Measurements from ENCODE around the gene USH2A. TPM values are rescaled to one million over a fixed set of nuclear protein-coding genes. Genes with fewer than 3 reads are reported as not detected.

USH2A gene
- total RNA-seq, 1 donor from 2014 or later = 0.02 TPM

DNA sequence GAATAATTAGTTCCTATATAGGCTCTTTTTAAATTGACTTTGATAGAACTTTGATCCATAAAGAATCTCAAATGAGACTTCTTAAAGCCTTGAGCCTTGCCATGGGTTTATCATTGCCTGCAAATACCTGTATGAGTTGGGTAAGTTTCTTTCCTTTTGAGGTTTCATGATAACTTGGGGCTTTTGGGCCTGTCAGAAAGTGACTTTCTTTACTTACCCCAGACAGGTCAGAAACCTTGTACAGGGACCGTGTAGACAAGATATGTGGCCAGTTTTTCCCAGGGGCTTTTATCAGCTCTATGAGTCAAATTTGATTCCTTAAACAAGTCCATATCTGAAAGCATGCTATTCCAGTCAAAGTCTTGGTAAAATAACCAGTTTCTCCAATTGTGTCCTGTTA lies 838.9 kb downstream of the USH2A start:
- no peaks in the 10 kb centered on the region for H3K9me3 ChIP-seq (ENCODE audit: insufficient read depth, low read depth, low read length)
- no peak overlapping the region for H2AFZ ChIP-seq (ENCODE audit: low read depth, low read length)
- DNase-seq (ENCODE audit: low read depth) (no peak), FAIRE-seq (no peak)
- H3K27me3 Mint-ChIP-seq (ENCODE audit: low read depth, unreplicated experiment) = no peaks in the 10 kb centered on the region
- no peak overlapping the region for H3K4me3 Mint-ChIP-seq (ENCODE audit: unreplicated experiment)
- no peak overlapping the region for H3K27ac ChIP-seq (ENCODE audit: low read depth, low read length)
- TF ChIP-seq EZH2 (IDR thresholded peaks at IDR 0.05; ENCODE audit: insufficient read depth, low read length) = no peak
- TF ChIP-seq, protein P1, sequence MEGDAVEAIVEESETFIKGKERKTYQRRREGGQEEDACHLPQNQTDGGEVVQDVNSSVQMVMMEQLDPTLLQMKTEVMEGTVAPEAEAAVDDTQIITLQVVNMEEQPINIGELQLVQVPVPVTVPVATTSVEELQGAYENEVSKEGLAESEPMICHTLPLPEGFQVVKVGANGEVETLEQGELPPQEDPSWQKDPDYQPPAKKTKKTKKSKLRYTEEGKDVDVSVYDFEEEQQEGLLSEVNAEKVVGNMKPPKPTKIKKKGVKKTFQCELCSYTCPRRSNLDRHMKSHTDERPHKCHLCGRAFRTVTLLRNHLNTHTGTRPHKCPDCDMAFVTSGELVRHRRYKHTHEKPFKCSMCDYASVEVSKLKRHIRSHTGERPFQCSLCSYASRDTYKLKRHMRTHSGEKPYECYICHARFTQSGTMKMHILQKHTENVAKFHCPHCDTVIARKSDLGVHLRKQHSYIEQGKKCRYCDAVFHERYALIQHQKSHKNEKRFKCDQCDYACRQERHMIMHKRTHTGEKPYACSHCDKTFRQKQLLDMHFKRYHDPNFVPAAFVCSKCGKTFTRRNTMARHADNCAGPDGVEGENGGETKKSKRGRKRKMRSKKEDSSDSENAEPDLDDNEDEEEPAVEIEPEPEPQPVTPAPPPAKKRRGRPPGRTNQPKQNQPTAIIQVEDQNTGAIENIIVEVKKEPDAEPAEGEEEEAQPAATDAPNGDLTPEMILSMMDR (IDR thresholded peaks at IDR 0.05; ENCODE audit: insufficient read depth, low read depth, low read length) = no peak
- H3K4me3 ChIP-seq (ENCODE audit: insufficient read depth, low read depth, low read length) = no peak overlapping the region
- no peaks in the 10 kb centered on the region for H3K79me2 ChIP-seq (ENCODE audit: insufficient read depth, low read length)
- H3K36me3 Mint-ChIP-seq (ENCODE audit: low read depth, unreplicated experiment) = peaks cover 8% of the 10 kb centered on the region
- H3K4me1 ChIP-seq (ENCODE audit: insufficient read depth, low read length) = no peaks in the 10 kb centered on the region
- H3K27ac Mint-ChIP-seq (ENCODE audit: unreplicated experiment) = no peak overlapping the region
- H3K36me3 ChIP-seq (ENCODE audit: insufficient read depth, low read length) = peaks cover 14% of the 10 kb centered on the region
- H3K4me1 Mint-ChIP-seq (ENCODE audit: low read depth, unreplicated experiment) = peaks cover 6% of the 10 kb centered on the region
- no peaks in the 10 kb centered on the region for H3K9me3 Mint-ChIP-seq (ENCODE audit: unreplicated experiment)
- H4K20me1 ChIP-seq (ENCODE audit: insufficient read depth, low read length) = no peaks in the 10 kb centered on the region
- no peaks in the 10 kb centered on the region for H3K27me3 ChIP-seq (ENCODE audit: insufficient read depth, low read length)
- no peak overlapping the region for H3K9ac ChIP-seq (ENCODE audit: low read length)
- no peak overlapping the region for H3K4me2 ChIP-seq (ENCODE audit: low read length)

DNA sequence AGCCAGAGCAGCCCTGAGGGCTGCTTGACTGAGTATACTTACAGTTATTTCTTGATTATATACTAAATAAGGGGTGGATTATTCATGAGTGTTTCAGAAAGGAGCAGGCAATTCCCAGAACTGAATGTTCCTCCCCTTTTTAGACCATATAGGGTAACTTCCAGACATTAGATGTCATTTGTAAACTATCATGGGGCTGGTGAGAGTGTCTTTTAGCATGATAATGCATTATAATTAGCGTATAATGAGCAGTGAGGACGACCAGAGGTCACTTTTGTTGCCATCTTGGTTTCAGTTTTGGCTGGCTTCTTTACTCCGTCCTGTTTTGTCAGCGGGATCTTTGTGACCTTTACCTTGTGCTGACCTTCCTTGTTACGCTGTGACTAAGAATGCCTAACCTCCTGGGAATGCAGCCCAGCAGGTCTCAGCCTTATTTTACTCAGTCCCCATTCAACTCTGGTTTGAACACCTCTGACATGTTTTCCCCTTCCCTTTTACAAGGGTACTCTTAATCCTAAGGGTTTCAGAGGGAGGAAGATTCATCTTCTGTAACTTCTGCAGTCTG lies 840.0 kb downstream of the USH2A start:
- H3K4me3 ChIP-seq (ENCODE audit: insufficient read depth, low read depth, low read length) = no peak overlapping the region
- no peak overlapping the region for H3K9ac ChIP-seq (ENCODE audit: low read length)
- H3K4me3 Mint-ChIP-seq (ENCODE audit: unreplicated experiment) = no peak overlapping the region
- no peaks in the 10 kb centered on the region for H3K27me3 ChIP-seq (ENCODE audit: insufficient read depth, low read length)
- H3K9me3 Mint-ChIP-seq (ENCODE audit: unreplicated experiment) = no peaks in the 10 kb centered on the region
- H3K36me3 Mint-ChIP-seq (ENCODE audit: low read depth, unreplicated experiment) = peaks cover 8% of the 10 kb centered on the region
- H3K27ac Mint-ChIP-seq (ENCODE audit: unreplicated experiment) = no peak overlapping the region
- peak overlapping the region; percentile 57 for H3K4me2 ChIP-seq (ENCODE audit: low read length)
- no peaks in the 10 kb centered on the region for H3K27me3 Mint-ChIP-seq (ENCODE audit: low read depth, unreplicated experiment)
- no peak overlapping the region for H3K27ac ChIP-seq (ENCODE audit: low read depth, low read length)
- no peak overlapping the region for H2AFZ ChIP-seq (ENCODE audit: low read depth, low read length)
- H3K4me1 Mint-ChIP-seq (ENCODE audit: low read depth, unreplicated experiment) = peaks cover 6% of the 10 kb centered on the region
- peaks cover 20% of the 10 kb centered on the region for H3K36me3 ChIP-seq (ENCODE audit: insufficient read depth, low read length)
- DNase-seq (ENCODE audit: low read depth) (peak; percentile 25), FAIRE-seq (no peak)
- H3K9me3 ChIP-seq (ENCODE audit: insufficient read depth, low read depth, low read length) = no peaks in the 10 kb centered on the region
- no peak for TF ChIP-seq EZH2 (IDR thresholded peaks at IDR 0.05; ENCODE audit: insufficient read depth, low read length)
- TF ChIP-seq, protein P1 (IDR thresholded peaks at IDR 0.05; ENCODE audit: insufficient read depth, low read depth, low read length) = no peak
- no peaks in the 10 kb centered on the region for H3K79me2 ChIP-seq (ENCODE audit: insufficient read depth, low read length)
- no peaks in the 10 kb centered on the region for H3K4me1 ChIP-seq (ENCODE audit: insufficient read depth, low read length)
- H4K20me1 ChIP-seq (ENCODE audit: insufficient read depth, low read length) = no peaks in the 10 kb centered on the region

DNA sequence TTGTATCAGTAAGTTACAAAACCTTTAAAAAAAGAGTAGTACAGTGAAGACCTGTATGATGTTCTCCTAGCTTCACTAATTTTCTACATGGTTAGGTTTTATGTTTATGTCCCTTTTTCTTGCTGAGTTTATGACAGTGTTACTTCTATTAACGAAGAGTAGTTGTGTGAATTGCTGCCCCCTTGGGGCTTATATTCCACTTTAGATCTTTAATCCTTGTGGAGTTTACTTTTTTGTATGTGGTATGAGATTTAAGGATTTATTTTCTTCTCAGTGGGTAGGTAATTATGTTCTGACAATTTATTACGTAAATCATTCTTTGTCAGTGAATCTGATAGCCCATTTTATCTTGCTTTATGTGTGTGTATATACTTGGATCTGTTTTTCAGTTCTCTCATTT lies 841.4 kb downstream of the USH2A start:
- H3K9me3 Mint-ChIP-seq (ENCODE audit: unreplicated experiment) = no peaks in the 10 kb centered on the region
- H3K4me2 ChIP-seq (ENCODE audit: low read length) = no peak overlapping the region
- H4K20me1 ChIP-seq (ENCODE audit: insufficient read depth, low read length) = no peaks in the 10 kb centered on the region
- no peaks in the 10 kb centered on the region for H3K27me3 ChIP-seq (ENCODE audit: insufficient read depth, low read length)
- no peak overlapping the region for H3K27ac Mint-ChIP-seq (ENCODE audit: unreplicated experiment)
- TF ChIP-seq, protein P1 (IDR thresholded peaks at IDR 0.05; ENCODE audit: insufficient read depth, low read depth, low read length) = no peak
- TF ChIP-seq EZH2 (IDR thresholded peaks at IDR 0.05; ENCODE audit: insufficient read depth, low read length) = no peak
- H3K4me3 Mint-ChIP-seq (ENCODE audit: unreplicated experiment) = no peak overlapping the region
- peaks cover 8% of the 10 kb centered on the region for H3K36me3 Mint-ChIP-seq (ENCODE audit: low read depth, unreplicated experiment)
- no peaks in the 10 kb centered on the region for H3K4me1 ChIP-seq (ENCODE audit: insufficient read depth, low read length)
- peaks cover 30% of the 10 kb centered on the region for H3K36me3 ChIP-seq (ENCODE audit: insufficient read depth, low read length)
- peaks cover 6% of the 10 kb centered on the region for H3K4me1 Mint-ChIP-seq (ENCODE audit: low read depth, unreplicated experiment)
- no peak overlapping the region for H3K4me3 ChIP-seq (ENCODE audit: insufficient read depth, low read depth, low read length)
- no peak overlapping the region for H3K27ac ChIP-seq (ENCODE audit: low read depth, low read length)
- FAIRE-seq (no peak), DNase-seq (ENCODE audit: low read depth) (no peak)
- no peaks in the 10 kb centered on the region for H3K9me3 ChIP-seq (ENCODE audit: insufficient read depth, low read depth, low read length)
- no peak overlapping the region for H3K9ac ChIP-seq (ENCODE audit: low read length)
- no peaks in the 10 kb centered on the region for H3K79me2 ChIP-seq (ENCODE audit: insufficient read depth, low read length)
- no peaks in the 10 kb centered on the region for H3K27me3 Mint-ChIP-seq (ENCODE audit: low read depth, unreplicated experiment)
- no peak overlapping the region for H2AFZ ChIP-seq (ENCODE audit: low read depth, low read length)
